GM12891 (cell line): ENCODE results near the gene CRYGB.
"Not testable (repeated sequence)": the region's sequence is repeated elsewhere in the genome, so short reads cannot be mapped to it uniquely, and the experiment has no call there.

Experiments
- POLR2A ChIP-seq: IDR thresholded peaks from 2 replicates; pipeline ENCODE4 v1.6.1; 2011; ENCODE audit warnings: low read depth, low read length, control low read depth
- POLR2AphosphoS5 ChIP-seq: IDR thresholded peaks from 2 replicates; pipeline ENCODE4 v1.6.1; 2011; ENCODE audit warnings: low read depth, low read length, control low read depth
- POU2F2 ChIP-seq: IDR thresholded peaks from 2 replicates; pipeline ENCODE4 v1.6.1; 2011; ENCODE audit warnings: low read depth, mild to moderate bottlenecking, control low read depth, low read length, moderate library complexity
- SPI1 ChIP-seq: IDR thresholded peaks from 2 replicates; pipeline ENCODE4 v1.6.1; 2011; ENCODE audit warnings: low read depth, low read length, control low read depth
- TAF1 ChIP-seq: IDR thresholded peaks from 2 replicates; pipeline ENCODE4 v1.6.1; 2011; ENCODE audit warnings: low read depth, low read length, control low read depth

DNA sequence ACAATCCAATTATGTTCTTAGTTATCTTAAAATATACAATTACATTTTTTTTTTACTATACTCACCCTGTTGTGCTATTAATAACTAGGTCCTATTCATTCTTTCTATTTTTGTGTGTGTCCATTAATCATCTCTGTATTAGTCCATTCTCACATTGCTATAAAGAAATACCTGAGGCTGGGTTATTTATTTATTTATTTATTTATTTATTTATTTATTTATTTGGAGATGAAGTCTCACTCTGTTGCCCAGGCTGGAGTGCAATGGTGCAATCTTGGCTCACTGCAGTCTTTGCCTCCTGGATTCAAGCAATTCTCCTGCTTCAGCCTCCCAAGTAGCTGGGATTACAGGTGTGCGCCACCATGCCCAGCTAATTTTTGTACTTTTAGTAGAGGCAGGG lies 47.3 kb downstream of the CRYGB start:
- TF ChIP-seq POLR2A, POLR2AphosphoS5, TAF1, POU2F2, SPI1: not testable (repeated sequence)
